K562 (cell line): ENCODE results near the gene CCNL2. TPM values are rescaled to one million over a fixed set of nuclear protein-coding genes. Genes with fewer than 3 reads are reported as not detected.

ENCODE experiments used
- HMGN3 ChIP-seq: IDR thresholded peaks from 2 replicates; pipeline ENCODE4 v1.6.1; 2011; ENCODE audit warnings: borderline replicate concordance, low read depth, mild to moderate bottlenecking, mixed read lengths, low read length; ENCODE audit not compliant: insufficient read length; ENCODE audit errors: extremely low read depth
- polyA plus RNA-seq, 8 experiments: library from polyadenylated mRNA; depleted of rRNA in 4 of 8; stranded (reverse) in 5 of 8; unstranded in 3 of 8; fragments of >200 nt; fragmentation: Nextera tagmentation in 2 of 8; fragmentation: Illumina TruSeq in 1 of 8; extraction: Ambion mirVana in 2 of 8; extraction: Trizol in 1 of 8; gene quantifications; 2 replicates each; pipeline versions ENCODE4 v1.2.1 to v1.2.3, GENCODE V29; 2011 to 2014; ENCODE audit warnings: inconsistent platforms in 1 of 8, missing spikeins in 1 of 8
- total RNA-seq, 7 experiments: library from RNA; depleted of rRNA in 6 of 7; stranded (reverse); fragments of >200 nt in 6 of 7; fragmentation: Illumina TruSeq in 2 of 7; extraction: Trizol in 2 of 7; gene quantifications; 2 replicates each; pipeline versions ENCODE4 v1.2.1 to v1.2.3, GENCODE V29; 2011 to 2021; ENCODE audit warnings: low replicate concordance in 1 of 7
- TF ChIP-seq, protein P1 (sequence below): fragments of 450-650 bp; IDR thresholded peaks from 2 replicates; pipeline ENCODE4 v1.6.1; 2016; ENCODE audit warnings: mild to moderate bottlenecking, moderate library complexity
- TF ChIP-seq, protein P2 (sequence below): fragments of 450-650 bp; IDR thresholded peaks from 2 replicates; pipeline ENCODE4 v1.6.1; 2016; ENCODE audit warnings: low read depth
- TF ChIP-seq, protein P3 (sequence below): fragments of 250-450 bp; sonication (Bioruptor Pico); IDR thresholded peaks from 2 replicates; pipeline ENCODE4 v1.5.1; 2021; ENCODE audit warnings: mild to moderate bottlenecking

Gene CCNL2
- total and polyA plus RNA-seq, 9 of the 15 experiments (the other 6 are each of a cell fraction or from before 2014, with no cell fraction given) = 2.8 to 287 (median 94.5) TPM

DNA sequence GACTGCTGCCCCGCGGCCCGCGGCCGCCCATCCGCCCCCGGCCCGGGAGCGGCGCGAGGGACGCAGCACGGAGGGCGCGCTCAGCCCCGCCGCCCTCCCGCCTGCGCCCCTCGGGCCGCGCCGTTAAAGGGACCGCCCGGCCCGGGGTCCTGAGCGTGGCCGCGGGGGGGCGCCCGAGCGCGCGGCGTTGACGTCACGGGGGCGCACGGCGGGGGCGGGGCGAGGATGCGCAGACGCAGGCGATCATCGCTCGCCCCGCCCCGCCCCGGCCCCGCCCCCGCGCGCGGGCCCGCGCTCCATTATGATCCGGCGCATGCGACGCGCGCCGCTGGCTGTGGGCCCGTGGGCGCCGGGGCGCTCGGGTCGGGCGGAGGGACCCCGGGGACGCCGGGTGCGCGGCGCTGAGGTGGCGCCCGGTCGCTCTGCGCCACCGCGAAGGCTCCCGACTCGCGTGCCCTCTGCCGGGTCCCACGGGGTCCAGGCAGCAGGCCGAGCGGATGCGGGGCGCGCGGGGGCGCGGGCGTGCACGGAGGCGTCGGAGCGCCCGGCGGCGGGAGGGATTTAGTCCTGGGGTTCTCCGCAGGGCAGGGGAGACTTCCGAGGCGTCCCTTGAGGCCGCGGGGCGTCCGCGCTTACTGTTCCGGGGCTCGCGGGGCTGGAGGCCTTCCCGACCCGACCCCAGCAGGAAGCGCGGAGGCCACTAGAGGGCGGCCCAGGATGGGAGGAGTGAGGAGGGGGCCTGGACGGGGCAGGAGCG lies 49.7 kb downstream of the CCNL2 start, which contains the start of gene DVL1 (continued):
- TF ChIP-seq, protein P1, sequence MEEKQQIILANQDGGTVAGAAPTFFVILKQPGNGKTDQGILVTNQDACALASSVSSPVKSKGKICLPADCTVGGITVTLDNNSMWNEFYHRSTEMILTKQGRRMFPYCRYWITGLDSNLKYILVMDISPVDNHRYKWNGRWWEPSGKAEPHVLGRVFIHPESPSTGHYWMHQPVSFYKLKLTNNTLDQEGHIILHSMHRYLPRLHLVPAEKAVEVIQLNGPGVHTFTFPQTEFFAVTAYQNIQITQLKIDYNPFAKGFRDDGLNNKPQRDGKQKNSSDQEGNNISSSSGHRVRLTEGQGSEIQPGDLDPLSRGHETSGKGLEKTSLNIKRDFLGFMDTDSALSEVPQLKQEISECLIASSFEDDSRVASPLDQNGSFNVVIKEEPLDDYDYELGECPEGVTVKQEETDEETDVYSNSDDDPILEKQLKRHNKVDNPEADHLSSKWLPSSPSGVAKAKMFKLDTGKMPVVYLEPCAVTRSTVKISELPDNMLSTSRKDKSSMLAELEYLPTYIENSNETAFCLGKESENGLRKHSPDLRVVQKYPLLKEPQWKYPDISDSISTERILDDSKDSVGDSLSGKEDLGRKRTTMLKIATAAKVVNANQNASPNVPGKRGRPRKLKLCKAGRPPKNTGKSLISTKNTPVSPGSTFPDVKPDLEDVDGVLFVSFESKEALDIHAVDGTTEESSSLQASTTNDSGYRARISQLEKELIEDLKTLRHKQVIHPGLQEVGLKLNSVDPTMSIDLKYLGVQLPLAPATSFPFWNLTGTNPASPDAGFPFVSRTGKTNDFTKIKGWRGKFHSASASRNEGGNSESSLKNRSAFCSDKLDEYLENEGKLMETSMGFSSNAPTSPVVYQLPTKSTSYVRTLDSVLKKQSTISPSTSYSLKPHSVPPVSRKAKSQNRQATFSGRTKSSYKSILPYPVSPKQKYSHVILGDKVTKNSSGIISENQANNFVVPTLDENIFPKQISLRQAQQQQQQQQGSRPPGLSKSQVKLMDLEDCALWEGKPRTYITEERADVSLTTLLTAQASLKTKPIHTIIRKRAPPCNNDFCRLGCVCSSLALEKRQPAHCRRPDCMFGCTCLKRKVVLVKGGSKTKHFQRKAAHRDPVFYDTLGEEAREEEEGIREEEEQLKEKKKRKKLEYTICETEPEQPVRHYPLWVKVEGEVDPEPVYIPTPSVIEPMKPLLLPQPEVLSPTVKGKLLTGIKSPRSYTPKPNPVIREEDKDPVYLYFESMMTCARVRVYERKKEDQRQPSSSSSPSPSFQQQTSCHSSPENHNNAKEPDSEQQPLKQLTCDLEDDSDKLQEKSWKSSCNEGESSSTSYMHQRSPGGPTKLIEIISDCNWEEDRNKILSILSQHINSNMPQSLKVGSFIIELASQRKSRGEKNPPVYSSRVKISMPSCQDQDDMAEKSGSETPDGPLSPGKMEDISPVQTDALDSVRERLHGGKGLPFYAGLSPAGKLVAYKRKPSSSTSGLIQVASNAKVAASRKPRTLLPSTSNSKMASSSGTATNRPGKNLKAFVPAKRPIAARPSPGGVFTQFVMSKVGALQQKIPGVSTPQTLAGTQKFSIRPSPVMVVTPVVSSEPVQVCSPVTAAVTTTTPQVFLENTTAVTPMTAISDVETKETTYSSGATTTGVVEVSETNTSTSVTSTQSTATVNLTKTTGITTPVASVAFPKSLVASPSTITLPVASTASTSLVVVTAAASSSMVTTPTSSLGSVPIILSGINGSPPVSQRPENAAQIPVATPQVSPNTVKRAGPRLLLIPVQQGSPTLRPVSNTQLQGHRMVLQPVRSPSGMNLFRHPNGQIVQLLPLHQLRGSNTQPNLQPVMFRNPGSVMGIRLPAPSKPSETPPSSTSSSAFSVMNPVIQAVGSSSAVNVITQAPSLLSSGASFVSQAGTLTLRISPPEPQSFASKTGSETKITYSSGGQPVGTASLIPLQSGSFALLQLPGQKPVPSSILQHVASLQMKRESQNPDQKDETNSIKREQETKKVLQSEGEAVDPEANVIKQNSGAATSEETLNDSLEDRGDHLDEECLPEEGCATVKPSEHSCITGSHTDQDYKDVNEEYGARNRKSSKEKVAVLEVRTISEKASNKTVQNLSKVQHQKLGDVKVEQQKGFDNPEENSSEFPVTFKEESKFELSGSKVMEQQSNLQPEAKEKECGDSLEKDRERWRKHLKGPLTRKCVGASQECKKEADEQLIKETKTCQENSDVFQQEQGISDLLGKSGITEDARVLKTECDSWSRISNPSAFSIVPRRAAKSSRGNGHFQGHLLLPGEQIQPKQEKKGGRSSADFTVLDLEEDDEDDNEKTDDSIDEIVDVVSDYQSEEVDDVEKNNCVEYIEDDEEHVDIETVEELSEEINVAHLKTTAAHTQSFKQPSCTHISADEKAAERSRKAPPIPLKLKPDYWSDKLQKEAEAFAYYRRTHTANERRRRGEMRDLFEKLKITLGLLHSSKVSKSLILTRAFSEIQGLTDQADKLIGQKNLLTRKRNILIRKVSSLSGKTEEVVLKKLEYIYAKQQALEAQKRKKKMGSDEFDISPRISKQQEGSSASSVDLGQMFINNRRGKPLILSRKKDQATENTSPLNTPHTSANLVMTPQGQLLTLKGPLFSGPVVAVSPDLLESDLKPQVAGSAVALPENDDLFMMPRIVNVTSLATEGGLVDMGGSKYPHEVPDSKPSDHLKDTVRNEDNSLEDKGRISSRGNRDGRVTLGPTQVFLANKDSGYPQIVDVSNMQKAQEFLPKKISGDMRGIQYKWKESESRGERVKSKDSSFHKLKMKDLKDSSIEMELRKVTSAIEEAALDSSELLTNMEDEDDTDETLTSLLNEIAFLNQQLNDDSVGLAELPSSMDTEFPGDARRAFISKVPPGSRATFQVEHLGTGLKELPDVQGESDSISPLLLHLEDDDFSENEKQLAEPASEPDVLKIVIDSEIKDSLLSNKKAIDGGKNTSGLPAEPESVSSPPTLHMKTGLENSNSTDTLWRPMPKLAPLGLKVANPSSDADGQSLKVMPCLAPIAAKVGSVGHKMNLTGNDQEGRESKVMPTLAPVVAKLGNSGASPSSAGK = no peak
- TF ChIP-seq, protein P2, sequence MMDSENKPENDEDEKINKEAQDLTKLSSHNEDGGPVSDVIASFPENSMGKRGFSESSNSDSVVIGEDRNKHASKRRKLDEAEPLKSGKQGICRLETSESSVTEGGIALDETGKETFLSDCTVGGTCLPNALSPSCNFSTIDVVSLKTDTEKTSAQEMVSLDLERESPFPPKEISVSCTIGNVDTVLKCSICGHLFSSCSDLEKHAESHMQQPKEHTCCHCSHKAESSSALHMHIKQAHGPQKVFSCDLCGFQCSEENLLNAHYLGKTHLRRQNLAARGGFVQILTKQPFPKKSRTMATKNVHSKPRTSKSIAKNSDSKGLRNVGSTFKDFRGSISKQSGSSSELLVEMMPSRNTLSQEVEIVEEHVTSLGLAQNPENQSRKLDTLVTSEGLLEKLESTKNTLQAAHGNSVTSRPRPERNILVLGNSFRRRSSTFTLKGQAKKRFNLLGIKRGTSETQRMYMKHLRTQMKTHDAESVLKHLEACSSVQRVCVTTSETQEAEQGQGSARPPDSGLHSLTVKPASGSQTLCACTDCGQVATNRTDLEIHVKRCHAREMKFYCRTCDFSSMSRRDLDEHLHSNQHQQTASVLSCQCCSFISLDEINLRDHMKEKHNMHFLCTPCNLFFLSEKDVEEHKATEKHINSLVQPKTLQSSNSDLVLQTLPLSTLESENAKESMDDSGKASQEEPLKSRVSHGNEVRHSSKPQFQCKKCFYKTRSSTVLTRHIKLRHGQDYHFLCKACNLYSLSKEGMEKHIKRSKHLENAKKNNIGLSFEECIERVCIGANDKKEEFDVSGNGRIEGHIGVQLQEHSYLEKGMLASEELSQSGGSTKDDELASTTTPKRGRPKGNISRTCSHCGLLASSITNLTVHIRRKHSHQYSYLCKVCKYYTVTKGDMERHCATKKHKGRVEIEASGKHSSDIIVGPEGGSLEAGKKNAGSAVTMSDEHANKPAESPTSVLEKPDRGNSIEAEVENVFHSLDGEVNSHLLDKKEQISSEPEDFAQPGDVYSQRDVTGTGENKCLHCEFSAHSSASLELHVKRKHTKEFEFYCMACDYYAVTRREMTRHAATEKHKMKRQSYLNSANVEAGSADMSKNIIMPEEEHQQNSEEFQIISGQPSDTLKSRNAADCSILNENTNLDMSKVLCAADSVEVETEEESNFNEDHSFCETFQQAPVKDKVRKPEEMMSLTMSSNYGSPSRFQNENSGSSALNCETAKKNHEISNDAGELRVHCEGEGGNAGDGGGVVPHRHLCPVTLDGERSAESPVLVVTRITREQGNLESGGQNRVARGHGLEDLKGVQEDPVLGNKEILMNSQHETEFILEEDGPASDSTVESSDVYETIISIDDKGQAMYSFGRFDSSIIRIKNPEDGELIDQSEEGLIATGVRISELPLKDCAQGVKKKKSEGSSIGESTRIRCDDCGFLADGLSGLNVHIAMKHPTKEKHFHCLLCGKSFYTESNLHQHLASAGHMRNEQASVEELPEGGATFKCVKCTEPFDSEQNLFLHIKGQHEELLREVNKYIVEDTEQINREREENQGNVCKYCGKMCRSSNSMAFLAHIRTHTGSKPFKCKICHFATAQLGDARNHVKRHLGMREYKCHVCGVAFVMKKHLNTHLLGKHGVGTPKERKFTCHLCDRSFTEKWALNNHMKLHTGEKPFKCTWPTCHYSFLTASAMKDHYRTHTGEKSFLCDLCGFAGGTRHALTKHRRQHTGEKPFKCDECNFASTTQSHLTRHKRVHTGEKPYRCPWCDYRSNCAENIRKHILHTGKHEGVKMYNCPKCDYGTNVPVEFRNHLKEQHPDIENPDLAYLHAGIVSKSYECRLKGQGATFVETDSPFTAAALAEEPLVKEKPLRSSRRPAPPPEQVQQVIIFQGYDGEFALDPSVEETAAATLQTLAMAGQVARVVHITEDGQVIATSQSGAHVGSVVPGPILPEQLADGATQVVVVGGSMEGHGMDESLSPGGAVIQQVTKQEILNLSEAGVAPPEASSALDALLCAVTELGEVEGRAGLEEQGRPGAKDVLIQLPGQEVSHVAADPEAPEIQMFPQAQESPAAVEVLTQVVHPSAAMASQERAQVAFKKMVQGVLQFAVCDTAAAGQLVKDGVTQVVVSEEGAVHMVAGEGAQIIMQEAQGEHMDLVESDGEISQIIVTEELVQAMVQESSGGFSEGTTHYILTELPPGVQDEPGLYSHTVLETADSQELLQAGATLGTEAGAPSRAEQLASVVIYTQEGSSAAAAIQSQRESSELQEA = no peak
- no peak for TF ChIP-seq HMGN3
- TF ChIP-seq, protein P3, sequence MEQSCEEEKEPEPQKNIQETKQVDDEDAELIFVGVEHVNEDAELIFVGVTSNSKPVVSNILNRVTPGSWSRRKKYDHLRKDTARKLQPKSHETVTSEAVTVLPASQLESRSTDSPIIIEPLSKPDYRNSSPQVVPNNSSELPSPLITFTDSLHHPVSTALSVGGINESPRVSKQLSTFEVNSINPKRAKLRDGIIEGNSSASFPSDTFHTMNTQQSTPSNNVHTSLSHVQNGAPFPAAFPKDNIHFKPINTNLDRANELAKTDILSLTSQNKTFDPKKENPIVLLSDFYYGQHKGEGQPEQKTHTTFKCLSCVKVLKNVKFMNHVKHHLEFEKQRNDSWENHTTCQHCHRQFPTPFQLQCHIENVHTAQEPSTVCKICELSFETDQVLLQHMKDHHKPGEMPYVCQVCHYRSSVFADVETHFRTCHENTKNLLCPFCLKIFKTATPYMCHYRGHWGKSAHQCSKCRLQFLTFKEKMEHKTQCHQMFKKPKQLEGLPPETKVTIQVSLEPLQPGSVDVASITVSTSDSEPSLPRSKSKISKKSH (CRISPR knock-in tag) = no peak
